ENCODE data around the gene GRIA3.

The GRIA3 gene

DNA sequence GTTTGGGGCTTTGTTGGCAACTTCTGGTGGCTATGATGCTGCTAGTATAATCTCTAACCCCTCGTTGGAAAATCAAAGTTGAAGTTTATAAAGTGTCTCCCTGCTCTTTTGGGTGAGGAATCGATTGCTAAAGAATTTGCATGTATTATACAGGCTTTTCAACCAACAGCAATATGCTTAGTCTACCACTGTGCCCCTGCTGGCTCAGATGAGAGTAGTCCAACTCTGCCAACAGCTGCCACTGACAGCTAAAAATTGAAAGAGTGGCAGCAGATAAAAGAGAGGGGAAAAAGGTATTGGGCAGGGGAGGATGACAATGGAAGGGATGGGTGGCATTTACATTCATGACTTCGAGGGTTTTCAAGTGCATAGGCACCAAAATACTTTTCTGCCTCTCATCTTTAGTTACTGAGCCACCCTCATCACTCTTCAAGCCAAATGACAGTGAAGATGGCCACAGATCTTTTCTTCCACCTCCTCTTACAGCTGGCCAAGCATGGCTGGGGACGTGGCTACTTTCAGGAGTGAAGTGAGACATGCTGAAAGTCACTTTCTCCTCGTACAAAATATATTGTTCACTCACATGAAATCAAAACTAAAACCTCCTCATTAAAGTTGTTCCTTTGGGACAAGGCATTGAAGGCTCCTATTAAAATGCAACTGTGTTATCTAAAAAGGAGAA lies 2.7 kb upstream of the GRIA3 start:
- Mint-ChIP-seq H3K27ac (no peak overlapping the region), H3K4me3 (no peak overlapping the region), H3K9me3 (no peaks in the 10 kb centered on the region), H3K4me1 (ENCODE audit: low read depth) (no peaks in the 10 kb centered on the region), H3K27me3 (ENCODE audit: low read depth) (peaks cover 30% of the 10 kb centered on the region), H3K36me3 (ENCODE audit: low read depth) (peaks cover 1% of the 10 kb centered on the region)

DNA sequence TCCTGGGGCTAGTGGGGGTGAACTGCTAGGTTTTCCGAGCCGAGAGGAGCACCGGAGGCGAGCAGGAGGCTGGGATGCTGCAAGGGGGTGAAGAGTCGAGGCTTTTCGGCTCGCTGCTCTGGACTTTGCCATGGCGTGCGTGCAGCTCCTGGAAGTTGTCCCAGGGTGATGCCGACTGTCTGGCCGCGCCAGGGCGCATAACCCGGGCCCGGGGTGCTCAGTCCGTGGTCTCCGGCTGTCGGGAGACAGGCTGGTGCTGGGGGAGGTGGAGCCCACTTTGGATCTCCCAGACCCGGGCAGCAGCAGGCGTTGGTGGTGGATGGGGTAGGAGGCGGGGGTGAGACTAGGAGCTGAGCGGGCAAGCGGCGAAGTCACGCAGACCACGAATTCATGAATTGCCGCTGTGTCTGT lies 793 bp downstream of the GRIA3 start:
- Mint-ChIP-seq H3K9me3 (no peaks in the 10 kb centered on the region), H3K36me3 (ENCODE audit: low read depth) (peaks cover 1% of the 10 kb centered on the region), H3K27ac (no peak overlapping the region), H3K27me3 (ENCODE audit: low read depth) (peaks cover 31% of the 10 kb centered on the region), H3K4me1 (ENCODE audit: low read depth) (no peaks in the 10 kb centered on the region), H3K4me3 (no peak overlapping the region)

DNA sequence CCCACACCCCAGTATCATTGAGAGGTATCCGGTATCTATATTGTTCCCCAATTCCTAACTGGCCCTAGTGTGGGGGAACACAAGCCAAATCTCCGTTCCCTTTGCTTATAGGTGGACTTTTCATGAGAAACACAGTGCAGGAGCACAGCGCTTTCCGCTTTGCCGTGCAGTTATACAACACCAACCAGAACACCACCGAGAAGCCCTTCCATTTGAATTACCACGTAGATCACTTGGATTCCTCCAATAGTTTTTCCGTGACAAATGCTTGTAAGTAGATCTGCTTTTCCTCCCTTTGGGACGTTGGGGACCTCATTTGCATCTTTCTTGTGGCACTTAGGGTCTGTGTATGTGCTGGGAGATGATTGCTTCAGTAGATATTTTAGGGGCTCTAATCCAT lies 1.6 kb downstream of the GRIA3 start:
- Mint-ChIP-seq H3K27me3 (ENCODE audit: low read depth) (peaks cover 31% of the 10 kb centered on the region), H3K4me1 (ENCODE audit: low read depth) (no peaks in the 10 kb centered on the region), H3K4me3 (no peak overlapping the region), H3K36me3 (ENCODE audit: low read depth) (peaks cover 1% of the 10 kb centered on the region), H3K9me3 (no peaks in the 10 kb centered on the region), H3K27ac (no peak overlapping the region)

DNA sequence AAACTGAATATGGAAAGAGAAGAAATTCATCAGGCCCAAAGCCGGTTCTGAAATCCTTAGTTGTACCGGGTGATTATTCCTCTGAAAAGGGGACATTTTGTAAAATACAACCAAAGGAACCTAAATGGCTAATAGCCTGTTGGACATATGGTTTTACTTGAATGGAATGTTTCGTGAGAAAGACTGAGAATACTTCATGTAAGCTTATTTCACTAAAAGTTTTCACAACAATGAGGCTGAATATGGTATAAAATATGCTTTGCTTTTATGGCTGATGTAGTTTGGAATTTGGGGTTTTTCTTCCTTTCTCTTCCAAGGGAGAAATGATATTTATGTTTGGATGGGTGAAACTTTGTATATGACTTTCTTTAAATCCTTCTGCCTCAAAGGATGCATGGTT lies 2.7 kb downstream of the GRIA3 start:
- Mint-ChIP-seq H3K27ac (no peak overlapping the region), H3K4me3 (no peak overlapping the region), H3K9me3 (no peaks in the 10 kb centered on the region), H3K27me3 (ENCODE audit: low read depth) (peaks cover 31% of the 10 kb centered on the region), H3K4me1 (ENCODE audit: low read depth) (no peaks in the 10 kb centered on the region), H3K36me3 (ENCODE audit: low read depth) (peaks cover 1% of the 10 kb centered on the region)

DNA sequence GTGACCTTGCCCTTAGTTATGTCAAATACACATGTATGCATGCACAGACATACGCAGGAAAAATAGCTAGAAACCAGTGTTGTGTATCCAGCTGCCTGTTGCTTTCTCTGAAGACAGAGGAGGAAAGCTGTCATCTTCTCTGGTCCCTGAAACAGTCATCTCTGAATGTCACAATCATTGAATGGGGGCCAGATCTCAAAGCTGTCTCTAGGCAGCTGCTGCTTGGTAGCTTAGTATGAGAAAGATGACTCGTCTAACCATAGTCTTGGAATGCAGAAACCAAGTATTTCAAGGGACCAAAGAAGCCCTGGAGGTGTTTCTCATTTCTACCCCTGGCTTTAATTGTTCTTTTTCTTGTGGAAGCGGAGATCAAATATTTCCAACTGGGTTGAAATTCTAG lies 4.0 kb downstream of the GRIA3 start:
- no peaks in the 10 kb centered on the region for H3K4me1 Mint-ChIP-seq (ENCODE audit: low read depth)
- H3K36me3 Mint-ChIP-seq (ENCODE audit: low read depth) = peaks cover 1% of the 10 kb centered on the region
- no peak overlapping the region for H3K4me3 Mint-ChIP-seq
- H3K9me3 Mint-ChIP-seq = no peaks in the 10 kb centered on the region
- H3K27ac Mint-ChIP-seq = no peak overlapping the region
- peaks cover 24% of the 10 kb centered on the region for H3K27me3 Mint-ChIP-seq (ENCODE audit: low read depth)

DNA sequence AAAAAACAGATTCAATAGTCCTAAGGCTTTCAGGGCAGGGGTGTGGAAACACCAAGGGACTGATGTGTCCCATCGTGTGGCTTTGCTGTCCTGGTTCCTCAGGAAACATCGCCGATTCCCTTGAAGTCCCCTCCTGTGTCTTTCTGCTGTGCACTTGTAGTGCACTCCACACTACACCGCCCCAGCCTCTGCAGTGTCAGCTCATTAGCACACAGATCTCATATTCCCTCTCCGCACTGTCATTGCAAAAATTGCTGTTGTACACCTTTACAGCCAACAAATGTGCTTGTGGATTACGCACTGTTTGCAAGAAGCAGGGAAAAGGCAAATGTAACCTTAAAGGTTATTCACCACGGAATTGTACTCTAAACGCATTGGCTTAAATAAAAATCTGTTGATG lies 5.3 kb downstream of the GRIA3 start:
- peaks cover 12% of the 10 kb centered on the region for H3K27me3 Mint-ChIP-seq (ENCODE audit: low read depth)
- H3K4me3 Mint-ChIP-seq = no peak overlapping the region
- no peaks in the 10 kb centered on the region for H3K36me3 Mint-ChIP-seq (ENCODE audit: low read depth)
- no peaks in the 10 kb centered on the region for H3K4me1 Mint-ChIP-seq (ENCODE audit: low read depth)
- no peaks in the 10 kb centered on the region for H3K9me3 Mint-ChIP-seq
- no peak overlapping the region for H3K27ac Mint-ChIP-seq

DNA sequence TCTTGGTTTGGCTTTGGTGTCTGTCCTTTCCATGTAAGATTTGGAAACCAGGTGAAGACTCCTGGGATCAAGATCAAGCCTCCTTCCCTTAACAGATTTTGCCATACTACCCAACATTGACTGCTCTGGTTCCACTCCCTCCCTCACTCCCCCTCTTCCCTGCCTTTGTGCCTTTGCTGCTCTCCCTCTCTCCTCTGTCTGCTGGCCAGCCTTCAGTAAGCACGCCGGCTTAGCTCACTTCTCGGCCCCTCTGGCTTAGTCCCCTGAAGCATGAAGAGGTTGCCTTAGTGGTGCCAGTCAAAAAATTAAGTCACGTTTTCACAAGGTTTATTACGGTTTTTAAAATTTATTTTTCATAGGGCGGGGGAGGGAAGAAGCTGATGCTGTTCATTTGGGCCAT lies 6.0 kb downstream of the GRIA3 start:
- Mint-ChIP-seq H3K9me3 (no peaks in the 10 kb centered on the region), H3K27ac (no peak overlapping the region), H3K4me1 (ENCODE audit: low read depth) (no peaks in the 10 kb centered on the region), H3K4me3 (no peak overlapping the region), H3K27me3 (ENCODE audit: low read depth) (peaks cover 11% of the 10 kb centered on the region), H3K36me3 (ENCODE audit: low read depth) (no peaks in the 10 kb centered on the region)

DNA sequence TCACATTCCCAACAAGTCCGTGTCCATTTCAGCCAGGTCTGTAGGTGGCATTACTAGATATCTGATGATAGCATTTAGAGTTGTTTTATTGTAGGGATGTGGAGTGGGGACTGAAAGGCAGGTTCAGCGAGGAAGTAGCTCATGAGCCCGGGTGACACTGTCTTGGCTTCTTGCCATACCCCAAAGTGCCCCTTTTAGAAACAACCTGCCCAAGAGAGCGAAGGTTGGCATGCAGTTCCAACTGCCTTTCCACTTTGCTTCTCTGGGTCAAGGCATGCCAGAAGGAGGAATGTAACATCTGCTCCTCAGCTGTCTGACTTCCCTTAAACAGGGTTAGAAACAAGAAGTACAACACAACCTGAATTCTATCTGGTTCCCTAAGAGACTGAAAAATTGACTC lies 9.0 kb downstream of the GRIA3 start:
- H3K36me3 Mint-ChIP-seq (ENCODE audit: low read depth) = no peaks in the 10 kb centered on the region
- H3K4me3 Mint-ChIP-seq = no peak overlapping the region
- H3K9me3 Mint-ChIP-seq = no peaks in the 10 kb centered on the region
- H3K27ac Mint-ChIP-seq = no peak overlapping the region
- no peaks in the 10 kb centered on the region for H3K27me3 Mint-ChIP-seq (ENCODE audit: low read depth)
- H3K4me1 Mint-ChIP-seq (ENCODE audit: low read depth) = no peaks in the 10 kb centered on the region

DNA sequence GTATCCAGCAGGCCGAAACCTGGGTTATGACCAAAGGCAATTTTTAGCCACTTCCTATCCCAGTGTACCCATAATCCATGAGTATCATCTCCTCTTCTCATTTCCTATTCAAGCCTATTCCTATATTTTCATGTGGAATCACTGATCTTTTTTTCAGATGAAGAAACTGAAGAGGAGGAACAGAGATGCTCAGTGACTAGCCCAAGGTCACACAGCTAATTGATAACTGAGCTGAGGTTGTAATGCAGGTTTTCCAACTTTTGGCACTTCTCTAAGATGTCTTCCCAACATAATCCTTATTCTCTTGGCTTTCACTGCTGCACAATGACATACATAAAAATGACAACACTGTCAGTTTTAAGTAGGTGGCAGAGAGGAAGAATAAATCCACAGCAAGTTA lies 15.3 kb downstream of the GRIA3 start:
- Mint-ChIP-seq H3K4me3 (no peak overlapping the region), H3K9me3 (no peaks in the 10 kb centered on the region), H3K27me3 (ENCODE audit: low read depth) (no peaks in the 10 kb centered on the region), H3K36me3 (ENCODE audit: low read depth) (no peaks in the 10 kb centered on the region), H3K27ac (no peak overlapping the region), H3K4me1 (ENCODE audit: low read depth) (no peaks in the 10 kb centered on the region)

DNA sequence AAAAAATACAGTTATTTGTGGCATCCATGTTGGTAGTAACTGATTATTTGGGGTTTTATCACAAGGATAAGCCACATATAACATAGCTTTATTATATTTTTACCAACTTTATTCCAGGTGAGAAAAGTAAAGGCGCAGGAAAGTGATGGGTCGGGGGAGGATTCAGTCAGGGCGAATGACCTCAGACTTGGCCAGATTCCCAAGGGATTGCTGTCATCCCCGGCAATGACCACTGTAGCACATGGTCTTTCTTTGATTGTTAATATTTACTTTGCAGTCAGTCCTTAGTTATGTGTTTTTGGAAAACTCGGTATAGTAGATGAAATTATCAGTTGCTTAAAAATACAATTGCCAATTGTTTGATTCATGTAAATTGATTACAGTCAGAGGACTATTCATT lies 17.6 kb downstream of the GRIA3 start:
- no peaks in the 10 kb centered on the region for H3K9me3 Mint-ChIP-seq
- H3K36me3 Mint-ChIP-seq (ENCODE audit: low read depth) = no peaks in the 10 kb centered on the region
- no peaks in the 10 kb centered on the region for H3K27me3 Mint-ChIP-seq (ENCODE audit: low read depth)
- H3K4me1 Mint-ChIP-seq (ENCODE audit: low read depth) = no peaks in the 10 kb centered on the region
- H3K4me3 Mint-ChIP-seq = no peak overlapping the region
- H3K27ac Mint-ChIP-seq = no peak overlapping the region

DNA sequence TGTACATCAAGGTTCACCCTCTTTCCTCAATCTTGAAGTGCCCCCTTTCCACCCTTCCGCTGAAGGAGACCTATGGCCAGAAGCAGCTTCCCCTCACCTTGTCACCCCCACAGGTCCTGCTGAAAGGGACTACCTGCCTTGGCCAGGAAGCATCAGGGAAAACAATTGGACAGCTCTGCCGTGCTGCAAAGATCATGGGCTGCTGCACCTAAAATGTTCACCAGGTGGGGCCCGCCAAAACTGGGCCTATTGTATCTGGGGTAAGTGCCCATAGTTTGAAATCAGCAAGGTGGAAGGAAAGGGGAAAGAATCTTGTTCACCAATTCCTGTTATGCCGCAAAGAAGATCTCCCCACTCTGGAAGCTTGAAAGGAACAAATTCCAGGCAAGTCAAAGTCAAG lies 18.4 kb downstream of the GRIA3 start:
- Mint-ChIP-seq H3K9me3 (no peaks in the 10 kb centered on the region), H3K27me3 (ENCODE audit: low read depth) (no peaks in the 10 kb centered on the region), H3K4me3 (no peak overlapping the region), H3K36me3 (ENCODE audit: low read depth) (no peaks in the 10 kb centered on the region), H3K4me1 (ENCODE audit: low read depth) (no peaks in the 10 kb centered on the region), H3K27ac (no peak overlapping the region)

DNA sequence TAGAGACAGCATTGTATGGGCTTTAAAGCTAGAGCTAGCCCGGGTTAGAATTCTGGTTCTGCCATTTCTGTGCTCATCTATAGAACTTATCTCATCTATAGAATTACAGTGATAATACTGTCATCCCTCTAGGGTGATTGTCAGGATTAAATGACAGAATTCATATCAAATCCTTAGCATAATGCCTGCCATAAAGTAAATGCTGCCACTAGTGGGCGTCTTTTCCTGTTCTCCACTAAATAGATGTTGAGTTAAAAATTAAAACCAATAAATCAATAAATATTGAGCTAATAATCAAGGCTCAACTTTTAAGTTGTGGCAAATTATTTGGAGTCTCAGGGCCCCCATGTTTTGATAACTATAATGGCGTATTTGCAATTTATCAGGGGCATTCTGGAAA lies 19.7 kb downstream of the GRIA3 start:
- Mint-ChIP-seq H3K27me3 (ENCODE audit: low read depth) (no peaks in the 10 kb centered on the region), H3K9me3 (no peaks in the 10 kb centered on the region), H3K27ac (no peak overlapping the region)

DNA sequence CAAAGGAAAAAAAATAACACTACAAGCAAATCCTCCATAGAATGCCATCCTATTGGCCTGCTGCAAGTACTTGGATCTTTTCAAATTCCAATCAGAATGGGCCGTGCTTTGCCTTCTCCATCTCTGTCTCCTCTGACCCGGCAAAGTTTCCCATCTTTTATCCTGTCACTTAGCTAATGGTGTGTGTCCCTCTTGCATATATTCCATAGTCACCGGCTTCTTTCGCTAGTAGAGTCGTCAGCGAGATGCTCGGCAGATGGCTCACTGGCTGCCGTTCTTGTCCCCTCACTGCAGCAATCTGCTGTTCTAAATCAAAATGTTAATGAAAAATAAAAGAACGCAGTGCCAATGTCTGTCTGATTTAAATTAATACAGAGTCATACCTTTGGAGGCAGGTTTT lies 22.1 kb downstream of the GRIA3 start:
- Mint-ChIP-seq H3K9me3 (no peaks in the 10 kb centered on the region), H3K27ac (no peak overlapping the region), H3K4me3 (no peak overlapping the region), H3K4me1 (ENCODE audit: low read depth) (no peaks in the 10 kb centered on the region), H3K27me3 (ENCODE audit: low read depth) (no peaks in the 10 kb centered on the region), H3K36me3 (ENCODE audit: low read depth) (no peaks in the 10 kb centered on the region)

More for the DNA sequence above, 19.7 kb downstream of the GRIA3 start:
- no peak overlapping the region for H3K4me3 Mint-ChIP-seq
- H3K4me1 Mint-ChIP-seq (ENCODE audit: low read depth) = no peaks in the 10 kb centered on the region
- no peaks in the 10 kb centered on the region for H3K36me3 Mint-ChIP-seq (ENCODE audit: low read depth)

DNA sequence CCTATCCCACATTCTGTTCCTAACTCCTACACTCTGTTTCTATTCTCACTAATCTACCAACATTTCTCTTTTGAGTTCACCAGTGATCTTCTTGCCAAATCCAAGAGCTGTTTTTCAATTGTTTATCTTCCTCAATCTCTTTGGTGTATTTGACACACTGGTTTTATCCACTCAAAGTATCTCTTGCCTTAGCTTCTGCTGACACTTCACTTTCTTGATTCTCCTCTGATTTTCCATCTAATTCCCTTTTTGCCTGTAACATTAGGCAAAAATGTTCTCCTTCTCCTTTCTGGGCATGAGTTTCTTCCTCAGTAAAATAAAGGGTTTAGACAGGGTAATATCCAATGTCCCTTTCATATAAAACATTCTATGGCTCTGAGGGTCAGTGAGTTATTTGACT lies 26.2 kb downstream of the GRIA3 start:
- H3K36me3 Mint-ChIP-seq (ENCODE audit: low read depth) = no peaks in the 10 kb centered on the region
- H3K9me3 Mint-ChIP-seq = no peaks in the 10 kb centered on the region
- no peaks in the 10 kb centered on the region for H3K27me3 Mint-ChIP-seq (ENCODE audit: low read depth)
- H3K27ac Mint-ChIP-seq = no peak overlapping the region
- no peak overlapping the region for H3K4me3 Mint-ChIP-seq
- H3K4me1 Mint-ChIP-seq (ENCODE audit: low read depth) = no peaks in the 10 kb centered on the region

DNA sequence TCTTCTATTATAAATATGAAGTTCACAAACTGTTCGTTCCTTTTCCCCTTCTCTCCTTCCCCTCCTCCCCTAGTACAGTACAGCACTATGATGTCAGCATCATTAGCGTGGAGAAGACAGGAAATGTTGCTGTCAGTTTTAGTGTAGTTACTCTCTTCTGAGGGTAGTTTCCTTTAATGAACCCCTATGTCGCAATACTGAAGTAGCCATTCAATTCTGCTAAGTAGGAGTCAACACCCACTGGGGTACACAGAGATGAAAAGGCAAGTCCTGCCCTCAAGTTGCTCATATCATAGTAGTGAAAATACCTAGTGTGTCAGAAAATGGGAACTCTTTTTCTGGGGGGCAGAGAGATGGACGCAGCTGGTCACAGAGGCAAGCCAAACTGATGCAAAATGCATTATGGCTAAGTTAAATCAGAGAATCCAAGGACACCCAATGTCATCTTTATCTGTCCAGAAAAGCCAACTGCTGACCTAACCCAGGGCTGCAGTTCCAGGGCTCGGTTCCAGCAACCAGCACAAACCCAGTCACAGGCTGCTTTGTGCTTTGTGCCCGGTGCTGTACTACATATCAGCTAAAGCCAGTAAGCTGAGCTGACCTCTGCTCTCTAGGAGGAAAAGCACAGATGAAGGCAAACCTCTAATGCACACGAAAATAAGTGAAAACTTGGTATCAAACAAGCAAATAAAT lies 31.5 kb downstream of the GRIA3 start:
- Mint-ChIP-seq H3K9me3 (no peaks in the 10 kb centered on the region), H3K36me3 (ENCODE audit: low read depth) (no peaks in the 10 kb centered on the region), H3K27ac (no peak overlapping the region), H3K4me1 (ENCODE audit: low read depth) (no peaks in the 10 kb centered on the region), H3K27me3 (ENCODE audit: low read depth) (no peaks in the 10 kb centered on the region), H3K4me3 (no peak overlapping the region)

All from T-helper 1 cell treated with Interleukin-12 subunit alpha and Interleukin-12 subunit beta and Interleukin-4 antibody, amounts not matched to agents 30 μg/mL and 1 μg/mL, for 36 hours (primary cell).